A549 treated with Mapracorat at 1 μM for 4 hours (cell line): ENCODE data around the gene PGAP2. TPM values are rescaled to one million over a fixed set of nuclear protein-coding genes. Genes with fewer than 3 reads are reported as not detected.

Experiments used
- total RNA-seq: library from RNA; stranded (reverse); fragments of 200-300 nt; extraction: Qiagen RNA extraction; gene quantifications from 5 replicates; pipeline ENCODE4 v1.2.3, GENCODE V29; 2022

Gene PGAP2
- 18.2 to 23.4 TPM (median 20.7 TPM) in 5 replicates for total RNA-seq

GRCh38 chr11:3807909-3808860 lies at the start of gene PGAP2:
PGAP2 (plus strand) TSS chr11:3808560; CDS start chr11:3811260, 2,700 bp downstream.

GRCh38 chr11:3797329-3798090 lies 10.8 kb upstream of the PGAP2 start, which contains the start of gene NUP98:
NUP98 (minus strand) TSS chr11:3797554; CDS start chr11:3782117, 15,437 bp downstream.

DNA sequence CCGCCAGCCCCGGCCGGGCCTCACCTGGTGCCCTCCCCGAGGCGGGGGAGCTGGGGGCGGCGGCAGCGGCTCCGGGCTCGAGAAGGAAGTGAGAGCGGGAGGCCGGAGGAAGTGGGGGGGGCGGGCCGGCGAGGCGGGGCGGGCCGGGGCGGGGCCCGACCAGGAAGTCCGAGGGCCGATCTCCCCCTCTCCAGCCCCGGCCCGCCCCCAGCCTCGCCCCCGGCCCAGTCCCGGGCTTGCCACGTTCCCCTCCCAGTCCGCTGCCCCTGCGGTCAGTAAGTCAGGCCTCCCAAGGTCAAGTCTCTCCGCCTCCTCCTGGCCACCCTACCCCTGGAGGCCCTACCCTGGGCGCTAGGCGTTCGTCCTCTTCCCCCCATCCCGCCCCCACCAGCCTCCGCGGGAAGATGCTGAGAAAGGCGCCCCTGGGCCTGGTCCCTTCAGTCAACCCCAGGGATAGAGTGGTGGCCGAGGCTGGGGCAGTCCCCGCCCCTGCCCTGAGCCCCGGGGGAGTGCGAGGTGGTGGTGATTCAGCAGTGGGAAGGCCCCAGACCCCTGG lies 32.6 kb downstream of the PGAP2 start, which contains the start of gene RHOG:
Gene RHOG (minus strand): TSS at position 90 of the 556 bp plus-strand sequence. CDS start 12,821 bp downstream, outside the sequence.

DNA sequence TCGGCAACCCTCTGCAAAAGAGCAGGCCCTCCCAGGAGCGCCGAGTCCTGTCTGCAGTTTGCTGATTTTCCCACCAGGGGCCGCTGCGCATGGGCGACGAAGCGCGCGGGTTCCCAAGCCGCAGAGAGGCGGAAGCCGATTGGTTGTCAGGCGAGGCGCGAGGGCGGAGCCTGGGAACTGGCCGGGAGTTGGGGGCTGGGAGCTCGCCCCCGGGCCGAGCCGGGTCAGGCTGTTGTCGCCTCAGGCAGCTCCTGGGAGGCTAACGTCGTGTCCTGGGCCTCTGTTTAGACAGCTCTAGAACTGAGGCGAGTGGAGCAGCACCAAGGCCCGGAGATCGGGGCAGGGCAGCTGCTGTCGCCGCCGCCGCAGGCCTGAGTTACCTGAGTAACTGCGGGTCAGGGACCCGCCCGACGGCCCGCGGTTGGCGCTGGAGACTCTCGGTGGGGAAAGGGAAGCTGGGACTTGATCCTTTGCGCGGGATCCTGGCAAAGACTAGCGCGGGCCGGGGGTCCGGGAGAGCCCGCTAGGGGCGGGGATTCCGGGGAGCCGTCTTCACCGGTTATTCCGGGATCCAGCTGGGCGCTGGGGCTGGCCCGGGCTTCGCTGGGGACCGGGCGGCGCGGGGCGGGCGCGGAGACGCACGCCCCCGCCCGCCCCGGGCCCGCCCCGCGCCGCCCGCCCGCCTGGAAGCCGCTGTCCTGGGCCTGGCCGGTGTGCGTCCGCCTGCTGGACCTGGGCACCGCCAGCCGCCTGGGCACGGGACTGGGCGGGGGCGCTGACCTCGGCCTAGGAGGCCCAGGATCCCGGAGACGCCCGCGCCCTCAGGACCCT lies 46.8 kb downstream of the PGAP2 start, which contains the start of gene STIM1:
Gene STIM1 (plus strand): TSS at position 688 of the 831 bp plus-strand sequence. CDS start 607 bp downstream, outside the sequence.

Other genes starting within 250 kb of the PGAP2 start
- 0.23 to 0.43 TPM (median 0.41 TPM) in 5 replicates for gene ART5, start 166.6 kb upstream of the PGAP2 start, total RNA-seq
- gene ART1, start 163.4 kb upstream of the PGAP2 start, total RNA-seq: not detected in 5 replicates
- gene CHRNA10, start 137.2 kb upstream of the PGAP2 start, total RNA-seq: 0.76 to 1.5 TPM (median 1.1 TPM) in 5 replicates
- 58.6 to 74.2 TPM (median 66.4 TPM) in 5 replicates for gene NUP98, start 11.0 kb upstream of the PGAP2 start, total RNA-seq
- 99.6 to 113 TPM (median 111 TPM) in 5 replicates for gene RHOG, start 32.4 kb downstream of the PGAP2 start, total RNA-seq
- gene STIM1, start 47.1 kb downstream of the PGAP2 start, total RNA-seq: 22.6 to 28.1 TPM (median 25.7 TPM) in 5 replicates